ENCODE measurements around the gene COPS7B. TPM values are rescaled to one million over a fixed set of nuclear protein-coding genes. Genes with fewer than 3 reads are reported as not detected.
A peak's percentile ranks its signal among the peaks of the same experiment; 100 is the strongest.

COPS7B gene
- total RNA-seq, 1 experiment from 2014 or later, result 57.1 TPM

DNA sequence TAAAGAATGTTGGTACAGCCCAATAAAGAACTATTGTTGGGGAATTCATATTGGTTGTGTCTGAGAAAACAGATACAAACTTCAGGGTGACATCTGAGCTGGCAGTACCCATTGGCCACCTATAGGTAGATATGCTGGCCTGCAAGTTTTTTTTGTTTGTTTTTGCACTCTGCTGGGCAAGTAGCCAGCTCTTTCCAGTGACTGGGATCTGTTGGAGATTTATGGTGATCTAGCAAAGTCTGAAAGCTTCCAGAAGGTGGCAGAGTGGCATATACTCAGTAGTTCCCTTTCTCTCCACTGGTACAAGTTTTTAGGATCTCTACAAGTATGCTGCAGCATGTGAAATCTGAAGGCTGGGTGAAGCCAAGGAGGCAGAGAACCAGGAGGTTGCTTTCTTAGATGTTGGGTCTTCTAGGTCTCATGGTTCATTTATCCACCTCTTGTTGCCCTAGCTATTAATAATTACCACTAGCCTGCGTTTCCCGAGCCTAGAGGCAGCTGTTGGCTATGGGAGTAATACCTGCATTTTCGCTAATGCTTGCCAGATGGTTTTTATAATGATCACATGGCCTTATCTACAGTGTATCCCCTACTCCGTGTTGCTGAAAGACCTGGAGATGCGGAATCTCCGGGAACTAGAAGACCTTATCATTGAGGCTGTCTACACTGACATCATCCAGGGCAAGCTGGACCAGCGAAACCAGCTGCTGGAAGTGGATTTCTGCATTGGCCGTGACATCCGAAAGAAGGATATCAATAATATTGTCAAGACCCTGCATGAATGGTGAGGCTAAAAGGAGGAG is 9.5 kb downstream of the COPS7B start:
- TF ChIP-seq, protein P1, sequence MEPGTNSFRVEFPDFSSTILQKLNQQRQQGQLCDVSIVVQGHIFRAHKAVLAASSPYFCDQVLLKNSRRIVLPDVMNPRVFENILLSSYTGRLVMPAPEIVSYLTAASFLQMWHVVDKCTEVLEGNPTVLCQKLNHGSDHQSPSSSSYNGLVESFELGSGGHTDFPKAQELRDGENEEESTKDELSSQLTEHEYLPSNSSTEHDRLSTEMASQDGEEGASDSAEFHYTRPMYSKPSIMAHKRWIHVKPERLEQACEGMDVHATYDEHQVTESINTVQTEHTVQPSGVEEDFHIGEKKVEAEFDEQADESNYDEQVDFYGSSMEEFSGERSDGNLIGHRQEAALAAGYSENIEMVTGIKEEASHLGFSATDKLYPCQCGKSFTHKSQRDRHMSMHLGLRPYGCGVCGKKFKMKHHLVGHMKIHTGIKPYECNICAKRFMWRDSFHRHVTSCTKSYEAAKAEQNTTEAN (CRISPR knock-in tag; IDR thresholded peaks at IDR 0.05), result no peak
- TF ChIP-seq, protein P2, sequence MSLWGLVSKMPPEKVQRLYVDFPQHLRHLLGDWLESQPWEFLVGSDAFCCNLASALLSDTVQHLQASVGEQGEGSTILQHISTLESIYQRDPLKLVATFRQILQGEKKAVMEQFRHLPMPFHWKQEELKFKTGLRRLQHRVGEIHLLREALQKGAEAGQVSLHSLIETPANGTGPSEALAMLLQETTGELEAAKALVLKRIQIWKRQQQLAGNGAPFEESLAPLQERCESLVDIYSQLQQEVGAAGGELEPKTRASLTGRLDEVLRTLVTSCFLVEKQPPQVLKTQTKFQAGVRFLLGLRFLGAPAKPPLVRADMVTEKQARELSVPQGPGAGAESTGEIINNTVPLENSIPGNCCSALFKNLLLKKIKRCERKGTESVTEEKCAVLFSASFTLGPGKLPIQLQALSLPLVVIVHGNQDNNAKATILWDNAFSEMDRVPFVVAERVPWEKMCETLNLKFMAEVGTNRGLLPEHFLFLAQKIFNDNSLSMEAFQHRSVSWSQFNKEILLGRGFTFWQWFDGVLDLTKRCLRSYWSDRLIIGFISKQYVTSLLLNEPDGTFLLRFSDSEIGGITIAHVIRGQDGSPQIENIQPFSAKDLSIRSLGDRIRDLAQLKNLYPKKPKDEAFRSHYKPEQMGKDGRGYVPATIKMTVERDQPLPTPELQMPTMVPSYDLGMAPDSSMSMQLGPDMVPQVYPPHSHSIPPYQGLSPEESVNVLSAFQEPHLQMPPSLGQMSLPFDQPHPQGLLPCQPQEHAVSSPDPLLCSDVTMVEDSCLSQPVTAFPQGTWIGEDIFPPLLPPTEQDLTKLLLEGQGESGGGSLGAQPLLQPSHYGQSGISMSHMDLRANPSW (CRISPR knock-in tag; conservative IDR thresholded peaks at IDR 0.05; ENCODE audit: low read depth), result no peak
- TF ChIP-seq ZNF671 (CRISPR knock-in tag; IDR thresholded peaks at IDR 0.05) (no peak), NR2C2 (CRISPR knock-in tag; IDR thresholded peaks at IDR 0.05) (no peak), CBFB (CRISPR knock-in tag; IDR thresholded peaks at IDR 0.05; ENCODE audit: low read depth) (no peak), SMAD4 (CRISPR knock-in tag; IDR thresholded peaks at IDR 0.05) (no peak), GABPB1 (CRISPR knock-in tag; IDR thresholded peaks at IDR 0.05) (no peak), ESRRA (CRISPR knock-in tag; IDR thresholded peaks at IDR 0.05; ENCODE audit: borderline replicate concordance) (no peak), SP1 (CRISPR knock-in tag; conservative IDR thresholded peaks at IDR 0.05) (no peak), SMAD3 (CRISPR knock-in tag; IDR thresholded peaks at IDR 0.05; ENCODE audit: borderline replicate concordance) (no peak), FOXK1 (CRISPR knock-in tag; IDR thresholded peaks at IDR 0.05) (no peak), ZNF396 (CRISPR knock-in tag; IDR thresholded peaks at IDR 0.05; ENCODE audit: borderline replicate concordance) (no peak)
- TF ChIP-seq, protein P3, sequence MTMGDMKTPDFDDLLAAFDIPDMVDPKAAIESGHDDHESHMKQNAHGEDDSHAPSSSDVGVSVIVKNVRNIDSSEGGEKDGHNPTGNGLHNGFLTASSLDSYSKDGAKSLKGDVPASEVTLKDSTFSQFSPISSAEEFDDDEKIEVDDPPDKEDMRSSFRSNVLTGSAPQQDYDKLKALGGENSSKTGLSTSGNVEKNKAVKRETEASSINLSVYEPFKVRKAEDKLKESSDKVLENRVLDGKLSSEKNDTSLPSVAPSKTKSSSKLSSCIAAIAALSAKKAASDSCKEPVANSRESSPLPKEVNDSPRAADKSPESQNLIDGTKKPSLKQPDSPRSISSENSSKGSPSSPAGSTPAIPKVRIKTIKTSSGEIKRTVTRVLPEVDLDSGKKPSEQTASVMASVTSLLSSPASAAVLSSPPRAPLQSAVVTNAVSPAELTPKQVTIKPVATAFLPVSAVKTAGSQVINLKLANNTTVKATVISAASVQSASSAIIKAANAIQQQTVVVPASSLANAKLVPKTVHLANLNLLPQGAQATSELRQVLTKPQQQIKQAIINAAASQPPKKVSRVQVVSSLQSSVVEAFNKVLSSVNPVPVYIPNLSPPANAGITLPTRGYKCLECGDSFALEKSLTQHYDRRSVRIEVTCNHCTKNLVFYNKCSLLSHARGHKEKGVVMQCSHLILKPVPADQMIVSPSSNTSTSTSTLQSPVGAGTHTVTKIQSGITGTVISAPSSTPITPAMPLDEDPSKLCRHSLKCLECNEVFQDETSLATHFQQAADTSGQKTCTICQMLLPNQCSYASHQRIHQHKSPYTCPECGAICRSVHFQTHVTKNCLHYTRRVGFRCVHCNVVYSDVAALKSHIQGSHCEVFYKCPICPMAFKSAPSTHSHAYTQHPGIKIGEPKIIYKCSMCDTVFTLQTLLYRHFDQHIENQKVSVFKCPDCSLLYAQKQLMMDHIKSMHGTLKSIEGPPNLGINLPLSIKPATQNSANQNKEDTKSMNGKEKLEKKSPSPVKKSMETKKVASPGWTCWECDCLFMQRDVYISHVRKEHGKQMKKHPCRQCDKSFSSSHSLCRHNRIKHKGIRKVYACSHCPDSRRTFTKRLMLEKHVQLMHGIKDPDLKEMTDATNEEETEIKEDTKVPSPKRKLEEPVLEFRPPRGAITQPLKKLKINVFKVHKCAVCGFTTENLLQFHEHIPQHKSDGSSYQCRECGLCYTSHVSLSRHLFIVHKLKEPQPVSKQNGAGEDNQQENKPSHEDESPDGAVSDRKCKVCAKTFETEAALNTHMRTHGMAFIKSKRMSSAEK (CRISPR knock-in tag; IDR thresholded peaks at IDR 0.05; ENCODE audit: borderline replicate concordance), result no peak
- TF ChIP-seq, protein P4, sequence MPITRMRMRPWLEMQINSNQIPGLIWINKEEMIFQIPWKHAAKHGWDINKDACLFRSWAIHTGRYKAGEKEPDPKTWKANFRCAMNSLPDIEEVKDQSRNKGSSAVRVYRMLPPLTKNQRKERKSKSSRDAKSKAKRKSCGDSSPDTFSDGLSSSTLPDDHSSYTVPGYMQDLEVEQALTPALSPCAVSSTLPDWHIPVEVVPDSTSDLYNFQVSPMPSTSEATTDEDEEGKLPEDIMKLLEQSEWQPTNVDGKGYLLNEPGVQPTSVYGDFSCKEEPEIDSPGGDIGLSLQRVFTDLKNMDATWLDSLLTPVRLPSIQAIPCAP (CRISPR knock-in tag; IDR thresholded peaks at IDR 0.05), result no peak
- TF ChIP-seq, protein P5, sequence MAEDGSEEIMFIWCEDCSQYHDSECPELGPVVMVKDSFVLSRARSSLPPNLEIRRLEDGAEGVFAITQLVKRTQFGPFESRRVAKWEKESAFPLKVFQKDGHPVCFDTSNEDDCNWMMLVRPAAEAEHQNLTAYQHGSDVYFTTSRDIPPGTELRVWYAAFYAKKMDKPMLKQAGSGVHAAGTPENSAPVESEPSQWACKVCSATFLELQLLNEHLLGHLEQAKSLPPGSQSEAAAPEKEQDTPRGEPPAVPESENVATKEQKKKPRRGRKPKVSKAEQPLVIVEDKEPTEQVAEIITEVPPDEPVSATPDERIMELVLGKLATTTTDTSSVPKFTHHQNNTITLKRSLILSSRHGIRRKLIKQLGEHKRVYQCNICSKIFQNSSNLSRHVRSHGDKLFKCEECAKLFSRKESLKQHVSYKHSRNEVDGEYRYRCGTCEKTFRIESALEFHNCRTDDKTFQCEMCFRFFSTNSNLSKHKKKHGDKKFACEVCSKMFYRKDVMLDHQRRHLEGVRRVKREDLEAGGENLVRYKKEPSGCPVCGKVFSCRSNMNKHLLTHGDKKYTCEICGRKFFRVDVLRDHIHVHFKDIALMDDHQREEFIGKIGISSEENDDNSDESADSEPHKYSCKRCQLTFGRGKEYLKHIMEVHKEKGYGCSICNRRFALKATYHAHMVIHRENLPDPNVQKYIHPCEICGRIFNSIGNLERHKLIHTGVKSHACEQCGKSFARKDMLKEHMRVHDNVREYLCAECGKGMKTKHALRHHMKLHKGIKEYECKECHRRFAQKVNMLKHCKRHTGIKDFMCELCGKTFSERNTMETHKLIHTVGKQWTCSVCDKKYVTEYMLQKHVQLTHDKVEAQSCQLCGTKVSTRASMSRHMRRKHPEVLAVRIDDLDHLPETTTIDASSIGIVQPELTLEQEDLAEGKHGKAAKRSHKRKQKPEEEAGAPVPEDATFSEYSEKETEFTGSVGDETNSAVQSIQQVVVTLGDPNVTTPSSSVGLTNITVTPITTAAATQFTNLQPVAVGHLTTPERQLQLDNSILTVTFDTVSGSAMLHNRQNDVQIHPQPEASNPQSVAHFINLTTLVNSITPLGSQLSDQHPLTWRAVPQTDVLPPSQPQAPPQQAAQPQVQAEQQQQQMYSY (CRISPR knock-in tag; IDR thresholded peaks at IDR 0.05), result no peak
- TF ChIP-seq, protein P6, sequence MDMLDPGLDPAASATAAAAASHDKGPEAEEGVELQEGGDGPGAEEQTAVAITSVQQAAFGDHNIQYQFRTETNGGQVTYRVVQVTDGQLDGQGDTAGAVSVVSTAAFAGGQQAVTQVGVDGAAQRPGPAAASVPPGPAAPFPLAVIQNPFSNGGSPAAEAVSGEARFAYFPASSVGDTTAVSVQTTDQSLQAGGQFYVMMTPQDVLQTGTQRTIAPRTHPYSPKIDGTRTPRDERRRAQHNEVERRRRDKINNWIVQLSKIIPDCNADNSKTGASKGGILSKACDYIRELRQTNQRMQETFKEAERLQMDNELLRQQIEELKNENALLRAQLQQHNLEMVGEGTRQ (CRISPR knock-in tag; IDR thresholded peaks at IDR 0.05), result no peak
- TF ChIP-seq, protein P7, sequence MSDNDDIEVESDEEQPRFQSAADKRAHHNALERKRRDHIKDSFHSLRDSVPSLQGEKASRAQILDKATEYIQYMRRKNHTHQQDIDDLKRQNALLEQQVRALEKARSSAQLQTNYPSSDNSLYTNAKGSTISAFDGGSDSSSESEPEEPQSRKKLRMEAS (CRISPR knock-in tag; IDR thresholded peaks at IDR 0.05), result no peak
- TF ChIP-seq, protein P8, sequence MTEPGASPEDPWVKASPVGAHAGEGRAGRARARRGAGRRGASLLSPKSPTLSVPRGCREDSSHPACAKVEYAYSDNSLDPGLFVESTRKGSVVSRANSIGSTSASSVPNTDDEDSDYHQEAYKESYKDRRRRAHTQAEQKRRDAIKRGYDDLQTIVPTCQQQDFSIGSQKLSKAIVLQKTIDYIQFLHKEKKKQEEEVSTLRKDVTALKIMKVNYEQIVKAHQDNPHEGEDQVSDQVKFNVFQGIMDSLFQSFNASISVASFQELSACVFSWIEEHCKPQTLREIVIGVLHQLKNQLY (CRISPR knock-in tag; IDR thresholded peaks at IDR 0.05), result no peak
- ChIA-PET POLR2A (no interaction called here), CTCF (interaction anchor here (0.5 to 2.7 kb wide), 7 partner anchors 10 to 336 kb away, joined by 3 to 13 read pairs (median 4); partner anchors contain the start of gene COPS7B)
- Mint-ChIP-seq H3K4me3 (no peak overlapping the region), H3K27ac (no peak overlapping the region), H3K36me3 (peaks cover 45% of the 10 kb centered on the region), H3K27me3 (ENCODE audit: low read depth) (no peaks in the 10 kb centered on the region), H3K4me1 (no peaks in the 10 kb centered on the region), H3K9me3 (no peaks in the 10 kb centered on the region)
- ATAC-seq (peak; percentile 79), DNase-seq (ENCODE audit: low spot score) (no peak)

All from WTC11 (cell line).